ENCODE data around the gene NDST1. TPM values are rescaled to one million over a fixed set of nuclear protein-coding genes. Genes with fewer than 3 reads are reported as not detected.

NDST1 gene
- total RNA-seq, 1 experiment from 2014 or later, result 68.9 TPM

GRCh38 chr5:150598006-150598405, 90.1 kb downstream of the NDST1 start:
- H3K27ac Mint-ChIP-seq (ENCODE audit: low read depth, unreplicated experiment), result no peak overlapping the region
- H3K9me3 Mint-ChIP-seq (ENCODE audit: unreplicated experiment), result no peaks in the 10 kb centered on the region
- BruUV-seq (replicated peaks), result no TSS peak
- intact Hi-C loops (cut with micrococcal nuclease), result no loop called here
- no peak for DNase-seq (ENCODE audit: unreplicated experiment)
- H3K4me3 Mint-ChIP-seq (ENCODE audit: unreplicated experiment), result no peak overlapping the region
- no peaks in the 10 kb centered on the region for H3K27me3 Mint-ChIP-seq (ENCODE audit: insufficient read depth, unreplicated experiment)
- CTCF ChIA-PET, result interaction anchor here (1.2 kb wide), 1 partner anchor 38 kb away, joined by 4 read pairs; no protein-coding TSS in a partner anchor
- H3K4me1 Mint-ChIP-seq (ENCODE audit: insufficient read depth, unreplicated experiment), result peaks cover 16% of the 10 kb centered on the region
- POLR2A ChIA-PET, result no interaction called here
- H3K36me3 Mint-ChIP-seq (ENCODE audit: insufficient read depth, unreplicated experiment), result no peaks in the 10 kb centered on the region
- TF ChIP-seq CTCF (IDR thresholded peaks at IDR 0.05; ENCODE audit: unreplicated experiment), result no peak

- Mint-ChIP-seq H3K36me3 (ENCODE audit: insufficient read depth, unreplicated experiment) (no peaks in the 10 kb centered on the region), H3K4me3 (ENCODE audit: unreplicated experiment) (no peak overlapping the region), H3K4me1 (ENCODE audit: insufficient read depth, unreplicated experiment) (peaks cover 11% of the 10 kb centered on the region), H3K9me3 (ENCODE audit: unreplicated experiment) (no peaks in the 10 kb centered on the region), H3K27ac (ENCODE audit: low read depth, unreplicated experiment) (no peak overlapping the region), H3K27me3 (ENCODE audit: insufficient read depth, unreplicated experiment) (no peaks in the 10 kb centered on the region)
- peak; percentile 62 for DNase-seq (ENCODE audit: unreplicated experiment)
- no peak for TF ChIP-seq CTCF (IDR thresholded peaks at IDR 0.05; ENCODE audit: unreplicated experiment)
- POLR2A ChIA-PET, result no interaction called here
- CTCF ChIA-PET, result no interaction called here
- intact Hi-C loops (cut with micrococcal nuclease), result no loop called here
- BruUV-seq (replicated peaks), result no TSS peak
These were observed 90.9 kb downstream of the NDST1 start for GRCh38 chr5:150598821-150599273.

GRCh38 chr5:150599281-150599680, 91.3 kb downstream of the NDST1 start:
- no peaks in the 10 kb centered on the region for H3K9me3 Mint-ChIP-seq (ENCODE audit: unreplicated experiment)
- no peaks in the 10 kb centered on the region for H3K36me3 Mint-ChIP-seq (ENCODE audit: insufficient read depth, unreplicated experiment)
- H3K27ac Mint-ChIP-seq (ENCODE audit: low read depth, unreplicated experiment), result no peak overlapping the region
- H3K4me3 Mint-ChIP-seq (ENCODE audit: unreplicated experiment), result no peak overlapping the region
- ChIA-PET POLR2A (no interaction called here), CTCF (interaction anchor here (0.6 to 1.1 kb wide), 2 partner anchors 41 to 54 kb away, joined by 3 to 4 read pairs; partner anchors contain the start of gene SYNPO)
- intact Hi-C loops (cut with micrococcal nuclease), result no loop called here
- no peaks in the 10 kb centered on the region for H3K27me3 Mint-ChIP-seq (ENCODE audit: insufficient read depth, unreplicated experiment)
- no peak for TF ChIP-seq CTCF (IDR thresholded peaks at IDR 0.05; ENCODE audit: unreplicated experiment)
- BruUV-seq (replicated peaks), result no TSS peak
- DNase-seq (ENCODE audit: unreplicated experiment), result no peak
- peaks cover 10% of the 10 kb centered on the region for H3K4me1 Mint-ChIP-seq (ENCODE audit: insufficient read depth, unreplicated experiment)

- peak; percentile 94 for DNase-seq (ENCODE audit: unreplicated experiment)
- H3K9me3 Mint-ChIP-seq (ENCODE audit: unreplicated experiment), result no peaks in the 10 kb centered on the region
- POLR2A ChIA-PET, result interaction anchor here (0.6 to 1.1 kb wide), 2 partner anchors 40 to 44 kb away, joined by 3 to 4 read pairs; partner anchors contain the start of gene SYNPO
- no peak for TF ChIP-seq CTCF (IDR thresholded peaks at IDR 0.05; ENCODE audit: unreplicated experiment)
- no TSS peak for BruUV-seq (replicated peaks)
- peaks cover 10% of the 10 kb centered on the region for H3K4me1 Mint-ChIP-seq (ENCODE audit: insufficient read depth, unreplicated experiment)
- no peak overlapping the region for H3K4me3 Mint-ChIP-seq (ENCODE audit: unreplicated experiment)
- intact Hi-C loops (cut with micrococcal nuclease), result no loop called here
- H3K36me3 Mint-ChIP-seq (ENCODE audit: insufficient read depth, unreplicated experiment), result no peaks in the 10 kb centered on the region
- CTCF ChIA-PET, result interaction anchor here (0.6 to 1.1 kb wide), 2 partner anchors 40 to 54 kb away, joined by 3 to 4 read pairs; partner anchors contain the start of gene SYNPO
- no peaks in the 10 kb centered on the region for H3K27me3 Mint-ChIP-seq (ENCODE audit: insufficient read depth, unreplicated experiment)
- H3K27ac Mint-ChIP-seq (ENCODE audit: low read depth, unreplicated experiment), result peak overlapping the region; percentile 68
These were observed 92.1 kb downstream of the NDST1 start for GRCh38 chr5:150599917-150600511.
